Activated CD8-positive, alpha-beta T cell treated with anti-CD3 and anti-CD28 coated beads for 36 hours (primary cell): ENCODE data around the gene FAM219A. TPM values are rescaled to one million over a fixed set of nuclear protein-coding genes. Genes with fewer than 3 reads are reported as not detected.
A peak's percentile ranks its signal among the peaks of the same experiment; 100 is the strongest.

Experiments used
- ATAC-seq: fragments of 200-7000 bp; cut with Tn5 transposase; one replicate; pipeline ENCODE4 v1.10.0; 2021; ENCODE audit warnings: mild to moderate bottlenecking, moderate library complexity
- CTCF ChIA-PET: fragments of 350-600 bp; sonication (Branson Sonifier 250); formaldehyde crosslinking; loops from one replicate; lab custom pipeline; 2021; ENCODE audit warnings: antibody characterized with exemption; lab: Charles Lee
- POLR2A ChIA-PET: fragments of 350-600 bp; sonication (Branson Sonifier 250); formaldehyde crosslinking; loops from one replicate; lab custom pipeline; 2021; ENCODE audit warnings: antibody characterized with exemption; lab: Charles Lee
- DNase-seq: peaks from one replicate; pipeline ENCODE4 v3.0.0-alpha.2; 2020
- H3K27ac Mint-ChIP-seq: one replicate; pipeline ENCODE4 v1.8.0; 2021; ENCODE audit warnings: mild to moderate bottlenecking, mixed read lengths
- H3K27me3 Mint-ChIP-seq: one replicate; pipeline ENCODE4 v1.8.0; 2021; ENCODE audit warnings: mixed read lengths
- H3K36me3 Mint-ChIP-seq: one replicate; pipeline ENCODE4 v1.8.0; 2021; ENCODE audit warnings: low read depth, mixed read lengths
- H3K4me1 Mint-ChIP-seq: one replicate; pipeline ENCODE4 v1.8.0; 2021; ENCODE audit warnings: low read depth, mixed read lengths
- H3K4me3 Mint-ChIP-seq: one replicate; pipeline ENCODE4 v1.8.0; 2021; ENCODE audit warnings: mild to moderate bottlenecking, moderate library complexity, mixed read lengths
- H3K9me3 Mint-ChIP-seq: one replicate; pipeline ENCODE4 v1.8.0; 2021; ENCODE audit warnings: mixed read lengths
- CTCF ChIP-seq: fragments of 200-600 bp; IDR thresholded peaks from one replicate; pipeline ENCODE4 v1.8.0; 2022; ENCODE audit warnings: antibody characterized with exemption, mild to moderate bottlenecking
- intact Hi-C: fragments of 100-400 bp; cut with micrococcal nuclease; formaldehyde crosslinking; loops from one replicate; pipeline ENCODE4 v1.10.0; 2022
- total RNA-seq, 2 experiments: library from RNA; stranded (reverse); gene quantifications; one replicate each; pipeline ENCODE4 v1.2.3, GENCODE V29; 2021

FAM219A gene
- total RNA-seq, 2 experiments from 2014 or later: 8.2 to 9.2 TPM

- Mint-ChIP-seq H3K27ac (no peak overlapping the region), H3K36me3 (no peaks in the 10 kb centered on the region), H3K27me3 (no peaks in the 10 kb centered on the region), H3K4me3 (no peak overlapping the region), H3K9me3 (no peaks in the 10 kb centered on the region), H3K4me1 (peaks cover 38% of the 10 kb centered on the region)
- no peak for TF ChIP-seq CTCF
- ChIA-PET POLR2A (interaction anchor here (1.2 kb wide), 1 partner anchor 11 kb away, joined by 3 read pairs; no protein-coding TSS in a partner anchor), CTCF (interaction anchor here (1.0 to 4.6 kb wide), 3 partner anchors 48 to 151 kb away, joined by 3 to 18 read pairs (median 6); no protein-coding TSS in a partner anchor)
- ATAC-seq (no peak), DNase-seq (no peak)
- intact Hi-C loops: no loop called here
These were observed 5.8 kb downstream of the FAM219A start for GRCh38 chr9:34452568-34452967.

- Mint-ChIP-seq H3K9me3 (no peaks in the 10 kb centered on the region), H3K27me3 (no peaks in the 10 kb centered on the region), H3K4me3 (no peak overlapping the region), H3K27ac (no peak overlapping the region), H3K4me1 (peaks cover 28% of the 10 kb centered on the region), H3K36me3 (no peaks in the 10 kb centered on the region)
- ATAC-seq: peak; percentile 67
- TF ChIP-seq CTCF: no peak
- ChIA-PET CTCF (interaction anchor here (1.0 to 2.4 kb wide), 2 partner anchors 48 to 113 kb away, joined by 3 to 6 read pairs; no protein-coding TSS in a partner anchor), POLR2A (no interaction called here)
- peak; percentile 54 for DNase-seq
- intact Hi-C loops: no loop called here
These were observed 6.8 kb downstream of the FAM219A start for GRCh38 chr9:34451545-34451944.

GRCh38 chr9:34451135-34451534 lies 7.2 kb downstream of the FAM219A start:
- ATAC-seq (no peak), DNase-seq (no peak)
- no peaks in the 10 kb centered on the region for H3K27me3 Mint-ChIP-seq
- ChIA-PET POLR2A (no interaction called here), CTCF (interaction anchor here (1.0 to 2.4 kb wide), 2 partner anchors 47 to 112 kb away, joined by 3 to 6 read pairs; no protein-coding TSS in a partner anchor)
- no peaks in the 10 kb centered on the region for H3K9me3 Mint-ChIP-seq
- H3K4me1 Mint-ChIP-seq: peaks cover 24% of the 10 kb centered on the region
- no peak overlapping the region for H3K27ac Mint-ChIP-seq
- intact Hi-C loops: no loop called here
- no peak overlapping the region for H3K4me3 Mint-ChIP-seq
- H3K36me3 Mint-ChIP-seq: no peaks in the 10 kb centered on the region
- no peak for TF ChIP-seq CTCF

- Mint-ChIP-seq H3K36me3 (no peaks in the 10 kb centered on the region), H3K27me3 (no peaks in the 10 kb centered on the region), H3K9me3 (no peaks in the 10 kb centered on the region), H3K27ac (no peak overlapping the region), H3K4me3 (no peak overlapping the region), H3K4me1 (peaks cover 22% of the 10 kb centered on the region)
- no peak for ATAC-seq
- CTCF ChIA-PET: interaction anchor here (1.8 to 2.4 kb wide), 2 partner anchors 47 to 96 kb away, joined by 6 to 7 read pairs; no protein-coding TSS in a partner anchor
- POLR2A ChIA-PET: no interaction called here
- no peak for DNase-seq
- intact Hi-C loops: no loop called here
- no peak for TF ChIP-seq CTCF
These were observed 7.7 kb downstream of the FAM219A start for GRCh38 chr9:34450644-34451043.

GRCh38 chr9:34446951-34447350 lies 11.4 kb downstream of the FAM219A start:
- no peak for ATAC-seq
- no peaks in the 10 kb centered on the region for H3K36me3 Mint-ChIP-seq
- POLR2A ChIA-PET: no interaction called here
- H3K9me3 Mint-ChIP-seq: no peaks in the 10 kb centered on the region
- no peaks in the 10 kb centered on the region for H3K27me3 Mint-ChIP-seq
- H3K27ac Mint-ChIP-seq: no peak overlapping the region
- intact Hi-C loops: no loop called here
- H3K4me1 Mint-ChIP-seq: peaks cover 10% of the 10 kb centered on the region
- no peak for TF ChIP-seq CTCF
- H3K4me3 Mint-ChIP-seq: no peak overlapping the region
- CTCF ChIA-PET: interaction anchor here (1.0 to 1.8 kb wide), 7 partner anchors 9 to 157 kb away, joined by 3 to 14 read pairs (median 5); partner anchors contain the start of gene MYORG
- DNase-seq: no peak
